Ovary (tissue), 9 donors: Measurements from ENCODE around the gene INSIG1. TPM values are rescaled to one million over a fixed set of nuclear protein-coding genes. Genes with fewer than 3 reads are reported as not detected.

Experiments
- DNase-seq, 5 donors: peaks; one replicate each; pipeline ENCODE4 v3.0.0-alpha.2; 2019 to 2020
- H3K27ac ChIP-seq, 2 donors: fragments of 200-600 bp; one replicate each; pipeline versions ENCODE4 v1.5.1 to v1.8.0; 2019 to 2022
- H3K27me3 ChIP-seq: fragments of 200-600 bp; one replicate; pipeline ENCODE4 v1.8.0; 2022
- H3K36me3 ChIP-seq: fragments of 200-600 bp; sonication (generic); one replicate; pipeline ENCODE4 v1.5.1; 2019
- H3K4me1 ChIP-seq: one replicate; pipeline ENCODE4 v1.8.1; 2013; ENCODE audit warnings: mild to moderate bottlenecking, moderate library complexity; ENCODE audit not compliant: insufficient read depth
- H3K4me3 ChIP-seq: fragments of 200-600 bp; sonication (generic); one replicate; pipeline ENCODE4 v1.5.1; 2017
- H3K9me3 ChIP-seq, 2 donors: fragments of 200-600 bp in 1 of 2; sonication (generic) in 1 of 2; one replicate each; pipeline versions ENCODE4 v1.5.1 to v1.8.1; 2013 to 2019; ENCODE audit warnings: mild to moderate bottlenecking in 1 of 2, moderate library complexity in 1 of 2
- CTCF ChIP-seq, 3 donors: fragments of 450-650 bp in 2 of 3; fragments of 200-600 bp in 1 of 3; IDR thresholded peaks; one replicate each; pipeline versions ENCODE4 v1.5.1 to v1.8.0; 2016 to 2022; ENCODE audit warnings: antibody characterized with exemption in 3 of 3, mild to moderate bottlenecking in 1 of 3
- EP300 ChIP-seq: sonication (generic); formaldehyde crosslinking; IDR thresholded peaks from one replicate; pipeline ENCODE4 v1.6.1; 2017; ENCODE audit warnings: antibody characterized with exemption
- POLR2A ChIP-seq: fragments of 450-650 bp; IDR thresholded peaks from one replicate; pipeline ENCODE4 v1.6.1; 2017; ENCODE audit warnings: antibody characterized with exemption, mild to moderate bottlenecking, moderate library complexity
- WGBS, 3 donors: extraction: QIAGEN DNeasy Blood & Tissue Kit in 1 of 3; methylation state at CpG; one replicate each; pipeline versions ENCODE4 v1.1.5 to v1.1.7; 2013 to 2017; 5-methylcytosine and 5-hydroxymethylcytosine counted together
- intact Hi-C, 4 donors: fragments of 100-400 bp; cut with DNase I; formaldehyde crosslinking; loops; one replicate each; pipeline versions ENCODE4 v1.11.0 to v1.15.1; 2022 to 2023
- polyA plus RNA-seq, 2 donors: library from polyadenylated mRNA; stranded (reverse); fragments of 200-250 nt in 1 of 2; fragments of 350-450 nt in 1 of 2; fragmentation: Illumina TruSeq in 1 of 2; extraction: RNeasy Lipid Tissue Mini Kit (QIAGEN cat#74804) in 1 of 2; gene quantifications; one replicate each; pipeline ENCODE4 v1.2.3, GENCODE V29; 2013 to 2014
- total RNA-seq, 7 donors: library from RNA; depleted of rRNA in 2 of 7; stranded (reverse); fragments of >200 nt in 2 of 7; fragmentation: NEBNext Ultra II Directional in 3 of 7; extraction: Animal tissue kit (Norgen Biotek cat#: 25700) in 3 of 7; gene quantifications; one replicate each; pipeline versions ENCODE4 v1.1.0 to v1.2.4, GENCODE V29; 2016 to 2023
- donor health status: DM: no; HTN: no; CAD: no; lungs with moderate emphysema.
- donor health status: DM: no; HTN: no; CAD: no.
- donor health status: Bipolar disorder and iron deficiency.
- donor health status: DM: yes; HTN: yes; CAD: no.
- donor health status: DM: no; HTN: no; CAD: no.
- donor health status: DM: yes; HTN: yes; CAD: no.

Gene INSIG1
- total and polyA plus RNA-seq, 9 donors: 15.0 to 186 (median 30.5) TPM

DNA sequence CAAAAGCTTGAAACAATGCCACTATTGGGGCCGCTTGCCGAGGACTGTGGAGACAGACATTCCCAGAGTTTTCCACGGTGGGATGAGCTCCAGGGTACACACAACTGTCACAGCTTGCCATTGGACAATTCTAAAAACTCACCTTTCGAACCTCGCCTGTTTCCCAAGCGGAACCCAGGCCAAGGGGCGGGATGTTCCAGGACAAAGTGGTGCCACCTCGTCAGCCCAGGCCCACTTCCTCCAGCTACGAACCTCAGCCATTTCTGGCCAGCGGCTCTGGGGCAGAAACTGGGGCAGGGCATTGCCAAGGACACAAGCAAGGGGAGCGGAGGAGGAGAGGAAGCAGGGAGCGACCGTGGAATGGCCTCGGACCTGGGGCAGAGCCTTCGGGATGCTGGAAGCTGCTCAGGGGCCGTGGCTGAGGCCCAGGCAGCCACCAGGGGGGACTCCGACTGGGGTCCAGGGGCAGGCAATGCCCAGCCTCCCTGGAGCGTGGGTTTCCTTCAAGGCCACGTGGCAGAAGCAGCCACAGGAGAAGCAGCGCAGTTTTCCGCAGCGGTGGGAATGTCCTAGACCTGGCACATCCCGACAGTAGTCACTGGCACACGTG is 44.7 kb upstream of the INSIG1 start:
- WGBS, 3 donors: 58 to 69% (median 63%) methylated on average over 24 of the region's 24 CpGs
- Histone ChIP-seq H3K27ac (no peak overlapping the region), H3K36me3 (no peaks in the 10 kb centered on the region), H3K4me3 (no peak overlapping the region), H3K4me1 (no peaks in the 10 kb centered on the region), H3K9me3 (no peaks in the 10 kb centered on the region), H3K27me3 (no peaks in the 10 kb centered on the region)
- DNase-seq: no peak
- intact Hi-C loops: no loop called here
- TF ChIP-seq EP300 (no peak), CTCF (IDR thresholded peaks at IDR 0.05) (no peak), POLR2A (no peak)

GRCh38 chr7:155254018-155254417 is 43.7 kb upstream of the INSIG1 start:
- no peak for DNase-seq
- intact Hi-C loops: no loop called here
- WGBS, 3 donors: 87 to 89% (median 88%) methylated on average over 7 to 8 of the region's 8 CpGs

GRCh38 chr7:155255071-155255470 is 42.6 kb upstream of the INSIG1 start:
- TF ChIP-seq CTCF (IDR thresholded peaks at IDR 0.05): no peak
- TF ChIP-seq POLR2A: no peak
- TF ChIP-seq EP300: no peak
- Histone ChIP-seq H3K4me1 (no peaks in the 10 kb centered on the region), H3K4me3 (no peak overlapping the region), H3K27ac (no peak overlapping the region), H3K9me3 (no peaks in the 10 kb centered on the region), H3K36me3 (no peaks in the 10 kb centered on the region), H3K27me3 (no peaks in the 10 kb centered on the region)
- 86 to 89% (median 88%) methylated on average over 10 of the region's 10 CpGs for WGBS, 3 donors
- no peak for DNase-seq
- intact Hi-C loops: loop anchor here in 1 of 4 donors (5.0 kb wide), 1 partner anchor 42 kb away; the partner anchor contains the start of gene INSIG1

More at GRCh38 chr7:155254018-155254417, 43.7 kb upstream of the INSIG1 start:
- TF ChIP-seq CTCF (IDR thresholded peaks at IDR 0.05) (no peak), EP300 (no peak), POLR2A (no peak)
- Histone ChIP-seq H3K27me3 (no peaks in the 10 kb centered on the region), H3K4me3 (no peak overlapping the region), H3K4me1 (no peaks in the 10 kb centered on the region), H3K36me3 (no peaks in the 10 kb centered on the region), H3K9me3 (no peaks in the 10 kb centered on the region), H3K27ac (no peak overlapping the region)

DNA sequence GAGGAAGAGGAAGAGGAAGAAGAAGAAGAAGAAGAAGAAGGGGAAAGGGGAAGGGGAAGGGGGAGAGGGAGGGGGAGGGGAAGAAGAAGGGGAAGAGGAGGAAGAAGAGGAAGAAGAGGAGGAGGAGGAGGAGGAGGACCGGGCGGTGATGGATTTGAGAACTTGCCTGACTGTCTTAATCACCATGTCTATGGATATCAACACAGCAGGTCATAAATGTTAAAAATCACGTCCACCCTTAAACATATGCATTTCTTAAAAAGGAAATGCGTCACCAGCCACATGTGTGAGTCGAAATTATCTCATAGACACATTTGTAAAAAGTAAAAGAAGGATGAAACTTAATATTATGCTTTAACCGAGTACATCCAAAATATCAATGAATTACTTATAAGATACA is 42.1 kb upstream of the INSIG1 start:
- Histone ChIP-seq H3K36me3 (no peaks in the 10 kb centered on the region), H3K27ac (no peak overlapping the region), H3K4me3 (no peak overlapping the region), H3K4me1 (no peaks in the 10 kb centered on the region), H3K27me3 (no peaks in the 10 kb centered on the region), H3K9me3 (no peaks in the 10 kb centered on the region)
- no peak for DNase-seq
- 80 to 87% (median 87%) methylated on average over 6 of the region's 6 CpGs for WGBS, 3 donors
- intact Hi-C loops: loop anchor here in 1 of 4 donors (5.0 kb wide), 1 partner anchor 42 kb away; the partner anchor contains the start of gene INSIG1
- TF ChIP-seq POLR2A (no peak), CTCF (IDR thresholded peaks at IDR 0.05) (no peak), EP300 (no peak)
